Measurements from ENCODE around the gene TBX1. TPM values are rescaled to one million over a fixed set of nuclear protein-coding genes. Genes with fewer than 3 reads are reported as not detected.

Gene TBX1
- total and polyA plus RNA-seq, 2 of the 13 experiments (the other 11 are each of a cell fraction or from before 2014, with no cell fraction given) = not detected

DNA sequence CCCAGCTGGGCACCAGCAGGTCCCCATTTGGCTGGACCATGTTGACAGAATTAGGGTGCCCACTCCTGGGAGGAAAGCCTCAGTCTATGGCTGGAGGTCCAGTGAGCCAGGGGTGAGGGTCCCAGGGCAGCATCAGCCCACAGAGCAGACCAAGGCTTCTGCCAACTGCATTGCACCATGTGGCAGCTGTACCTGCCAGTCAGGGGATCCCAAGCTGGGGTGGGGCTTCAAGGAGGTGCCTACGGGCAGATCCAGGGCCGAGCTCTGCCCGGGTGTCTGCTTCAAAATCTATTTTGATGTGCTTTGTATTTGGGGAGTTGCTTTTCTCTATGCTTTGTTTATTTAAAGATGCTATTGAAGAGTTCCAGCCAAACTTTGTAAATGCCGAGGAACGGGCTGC is 26.8 kb upstream of the TBX1 start:
- Histone ChIP-seq H3K36me3 (replicated peaks in 1 of 2; ENCODE audit: control insufficient read depth in 1 of 2, insufficient read depth in 2 of 2, low read length in 2 of 2) (no peaks in the 10 kb centered on the region), H4K20me1 (ENCODE audit: insufficient read depth, low read length) (peaks cover 3% of the 10 kb centered on the region; the same call in 1 of the 2 replicates), H3K27ac (ENCODE audit: extremely low read length, insufficient read depth, low read length) (no peak overlapping the region), H3K9me3 (ENCODE audit: low read length) (no peaks in the 10 kb centered on the region), H3K4me1 (ENCODE audit: insufficient read depth, low read length) (peaks cover 39% of the 10 kb centered on the region), H3K4me3 (replicated peaks in 1 of 3; ENCODE audit: insufficient read depth in 1 of 3, low read depth in 2 of 3, low read length in 3 of 3) (no peak overlapping the region), H3K4me2 (ENCODE audit: low read depth, low read length) (no peak overlapping the region), H2AFZ (ENCODE audit: low read length) (no peak overlapping the region), H3K9ac (ENCODE audit: insufficient read depth, low read depth, low read length) (no peak overlapping the region), H3K27me3 (ENCODE audit: control insufficient read depth in 1 of 2, insufficient read depth in 2 of 2, low read length in 2 of 2) (peaks cover 4 to 71% of the 10 kb centered on the region in 2 experiments), H3K79me2 (ENCODE audit: insufficient read depth, low read length) (no peaks in the 10 kb centered on the region)
- TF ChIP-seq, protein P1, sequence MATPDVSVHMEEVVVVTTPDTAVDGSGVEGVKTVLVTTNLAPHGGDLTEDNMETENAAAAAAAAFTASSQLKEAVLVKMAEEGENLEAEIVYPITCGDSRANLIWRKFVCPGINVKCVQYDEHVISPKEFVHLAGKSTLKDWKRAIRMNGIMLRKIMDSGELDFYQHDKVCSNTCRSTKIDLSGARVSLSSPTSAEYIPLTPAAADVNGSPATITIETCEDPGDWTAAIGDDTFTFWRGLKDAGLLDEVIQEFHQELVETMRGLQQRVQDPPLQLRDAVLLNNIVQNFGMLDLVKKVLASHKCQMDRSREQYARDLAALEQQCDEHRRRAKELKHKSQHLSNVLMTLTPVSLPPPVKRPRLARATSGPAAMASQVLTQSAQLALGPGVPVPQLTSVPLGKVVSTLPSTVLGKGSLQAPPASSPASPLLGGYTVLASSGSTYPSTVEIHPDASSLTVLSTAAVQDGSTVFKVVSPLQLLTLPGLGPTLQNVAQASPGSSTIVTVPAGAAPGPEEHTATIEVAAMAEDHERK (CRISPR knock-in tag; IDR thresholded peaks at IDR 0.05; ENCODE audit: low read depth) = no peak
- no peak for TF ChIP-seq CREM (IDR thresholded peaks at IDR 0.05)
- no peak for TF ChIP-seq CREM (CRISPR knock-in tag; IDR thresholded peaks at IDR 0.05)
- TF ChIP-seq CEBPB (IDR thresholded peaks at IDR 0.05; ENCODE audit: borderline replicate concordance, low read depth, low read length) = no peak
- no peak for TF ChIP-seq ZNF563 (CRISPR knock-in tag; IDR thresholded peaks at IDR 0.05)
- TF ChIP-seq HES4 (CRISPR knock-in tag; IDR thresholded peaks at IDR 0.05; ENCODE audit: borderline replicate concordance) = no peak
- TF ChIP-seq, protein P2, sequence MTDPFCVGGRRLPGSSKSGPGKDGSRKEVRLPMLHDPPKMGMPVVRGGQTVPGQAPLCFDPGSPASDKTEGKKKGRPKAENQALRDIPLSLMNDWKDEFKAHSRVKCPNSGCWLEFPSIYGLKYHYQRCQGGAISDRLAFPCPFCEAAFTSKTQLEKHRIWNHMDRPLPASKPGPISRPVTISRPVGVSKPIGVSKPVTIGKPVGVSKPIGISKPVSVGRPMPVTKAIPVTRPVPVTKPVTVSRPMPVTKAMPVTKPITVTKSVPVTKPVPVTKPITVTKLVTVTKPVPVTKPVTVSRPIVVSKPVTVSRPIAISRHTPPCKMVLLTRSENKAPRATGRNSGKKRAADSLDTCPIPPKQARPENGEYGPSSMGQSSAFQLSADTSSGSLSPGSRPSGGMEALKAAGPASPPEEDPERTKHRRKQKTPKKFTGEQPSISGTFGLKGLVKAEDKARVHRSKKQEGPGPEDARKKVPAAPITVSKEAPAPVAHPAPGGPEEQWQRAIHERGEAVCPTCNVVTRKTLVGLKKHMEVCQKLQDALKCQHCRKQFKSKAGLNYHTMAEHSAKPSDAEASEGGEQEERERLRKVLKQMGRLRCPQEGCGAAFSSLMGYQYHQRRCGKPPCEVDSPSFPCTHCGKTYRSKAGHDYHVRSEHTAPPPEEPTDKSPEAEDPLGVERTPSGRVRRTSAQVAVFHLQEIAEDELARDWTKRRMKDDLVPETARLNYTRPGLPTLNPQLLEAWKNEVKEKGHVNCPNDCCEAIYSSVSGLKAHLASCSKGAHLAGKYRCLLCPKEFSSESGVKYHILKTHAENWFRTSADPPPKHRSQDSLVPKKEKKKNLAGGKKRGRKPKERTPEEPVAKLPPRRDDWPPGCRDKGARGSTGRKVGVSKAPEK (CRISPR knock-in tag; IDR thresholded peaks at IDR 0.05; ENCODE audit: borderline replicate concordance) = no peak
- TF ChIP-seq FOXA3 (CRISPR knock-in tag; IDR thresholded peaks at IDR 0.05) = no peak
- TF ChIP-seq, protein P3, sequence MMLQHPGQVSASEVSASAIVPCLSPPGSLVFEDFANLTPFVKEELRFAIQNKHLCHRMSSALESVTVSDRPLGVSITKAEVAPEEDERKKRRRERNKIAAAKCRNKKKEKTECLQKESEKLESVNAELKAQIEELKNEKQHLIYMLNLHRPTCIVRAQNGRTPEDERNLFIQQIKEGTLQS (CRISPR knock-in tag; IDR thresholded peaks at IDR 0.05) = no peak
- TF ChIP-seq BRD4 (CRISPR knock-in tag; IDR thresholded peaks at IDR 0.05) = no peak
- TF ChIP-seq BORCS8-MEF2B (CRISPR knock-in tag; IDR thresholded peaks at IDR 0.05) = no peak
- TF ChIP-seq MTA1 (CRISPR knock-in tag; IDR thresholded peaks at IDR 0.05; ENCODE audit: borderline replicate concordance) = no peak
- TF ChIP-seq ZNF570 (CRISPR knock-in tag; IDR thresholded peaks at IDR 0.05; ENCODE audit: borderline replicate concordance) = no peak
- no peak for TF ChIP-seq ZSCAN25 (CRISPR knock-in tag; IDR thresholded peaks at IDR 0.05)
- no peak for TF ChIP-seq HNRNPUL1 (IDR thresholded peaks at IDR 0.05; ENCODE audit: low read depth, low read length)
- no peak for TF ChIP-seq ZNF652 (CRISPR knock-in tag; IDR thresholded peaks at IDR 0.05; ENCODE audit: borderline replicate concordance, low read depth)
- no peak for TF ChIP-seq SALL2 (CRISPR knock-in tag; IDR thresholded peaks at IDR 0.05)
- no peak for TF ChIP-seq GATAD1 (CRISPR knock-in tag; IDR thresholded peaks at IDR 0.05)
- TF ChIP-seq SMARCE1 (IDR thresholded peaks at IDR 0.05; ENCODE audit: borderline replicate concordance) = no peak
- ATAC-seq (no peak), FAIRE-seq (no peak), DNase-seq (ENCODE audit: low spot score) (no peak)
- intact Hi-C loops (cut with micrococcal nuclease; ENCODE audit: unreplicated experiment) = loop anchor here (5.0 kb wide), 1 partner anchor 49 kb away; no protein-coding TSS in a partner anchor
- WGBS (ENCODE audit: low lambda C conversion rate) = 8% methylated on average over 3 of the region's 5 CpGs
- CTCF ChIA-PET (ENCODE audit: low intra/inter-chr PET ratio, low total read pairs) = no interaction called here
- in situ Hi-C loops (cut with HindIII; ENCODE audit: extremely low pct_ligation_motif_present, low pct_unique_long_range_greater_than_20kb) = loop anchor here (5.0 kb wide), 1 partner anchor 169 kb away; no protein-coding TSS in a partner anchor
- POLR2A ChIA-PET = no interaction called here
- no TSS peak for BruUV-seq (replicated peaks)
